NCI-H2227 treated with DMSO at 0.1 percent for 48 hours (cell line): ENCODE data around the gene KLHL30.

Experiments
- DNase-seq: peaks from one replicate; lab custom pipeline; 2025; lab: John Stamatoyannopoulos, UW

Gene KLHL30

GRCh38 chr2:238130696-238131628 lies 7.5 kb upstream of the KLHL30 start:
- no peak for DNase-seq

GRCh38 chr2:238131761-238132462 lies 6.6 kb upstream of the KLHL30 start:
- DNase-seq, result no peak

GRCh38 chr2:238132463-238133450 lies 5.7 kb upstream of the KLHL30 start:
- DNase-seq, result no peak

- DNase-seq, result no peak
These were observed 4.7 kb upstream of the KLHL30 start for GRCh38 chr2:238133499-238134392.

GRCh38 chr2:238134393-238134785 lies 4.1 kb upstream of the KLHL30 start:
- DNase-seq, result no peak

- no peak for DNase-seq
These were observed 2.8 kb upstream of the KLHL30 start for GRCh38 chr2:238135601-238136150.

- no peak for DNase-seq
These were observed 1.5 kb upstream of the KLHL30 start for GRCh38 chr2:238136820-238137537.

GRCh38 chr2:238137885-238138284 lies 583 bp upstream of the KLHL30 start:
- no peak for DNase-seq

GRCh38 chr2:238139196-238140039 lies 950 bp downstream of the KLHL30 start:
- DNase-seq, result no peak

GRCh38 chr2:238140040-238140439 lies 1.6 kb downstream of the KLHL30 start:
- DNase-seq, result no peak

- DNase-seq, result no peak
These were observed 2.5 kb downstream of the KLHL30 start for GRCh38 chr2:238140721-238141540.

- DNase-seq, result no peak
These were observed 3.3 kb downstream of the KLHL30 start for GRCh38 chr2:238141541-238142318.

- no peak for DNase-seq
These were observed 4.1 kb downstream of the KLHL30 start for GRCh38 chr2:238142382-238143205.

- DNase-seq, result no peak
These were observed 4.9 kb downstream of the KLHL30 start for GRCh38 chr2:238143239-238143951.

GRCh38 chr2:238144262-238144661 lies 5.8 kb downstream of the KLHL30 start:
- DNase-seq, result no peak

- no peak for DNase-seq
These were observed 6.6 kb downstream of the KLHL30 start for GRCh38 chr2:238145046-238145445.
